Calu3 (cell line): Measurements from ENCODE around the gene HEG1. TPM values are rescaled to one million over a fixed set of nuclear protein-coding genes. Genes with fewer than 3 reads are reported as not detected.

Source experiments
- BruUV-seq: library from RNA; stranded (reverse); fragments of 400-500 nt; replicated peaks from 2 replicates; lab custom pipeline; 2021; lab: Mats Ljungman, UMichigan
- CTCF ChIA-PET: fragments of 300-600 bp; sonication (Branson Sonifier 250); formaldehyde crosslinking; loops from one replicate; lab custom pipeline; 2022; ENCODE audit warnings: antibody characterized with exemption; lab: Charles Lee
- DNase-seq: peaks from one replicate; pipeline ENCODE4 v3.0.0; 2022
- H3K27ac Mint-ChIP-seq: one replicate; pipeline ENCODE4 v1.8.0; 2022; ENCODE audit warnings: mixed read lengths; ENCODE audit not compliant: unreplicated experiment
- H3K27me3 Mint-ChIP-seq: one replicate; pipeline ENCODE4 v1.8.0; 2022; ENCODE audit warnings: mixed read lengths; ENCODE audit not compliant: unreplicated experiment
- H3K36me3 Mint-ChIP-seq: one replicate; pipeline ENCODE4 v1.8.0; 2022; ENCODE audit warnings: mild to moderate bottlenecking, moderate library complexity, mixed read lengths; ENCODE audit not compliant: insufficient read depth, unreplicated experiment
- H3K4me1 Mint-ChIP-seq: one replicate; pipeline ENCODE4 v1.8.0; 2022; ENCODE audit warnings: mild to moderate bottlenecking, low read depth, mixed read lengths; ENCODE audit not compliant: unreplicated experiment
- H3K4me3 Mint-ChIP-seq: one replicate; pipeline ENCODE4 v1.8.0; 2022; ENCODE audit warnings: mild to moderate bottlenecking, low read depth, moderate library complexity, mixed read lengths; ENCODE audit not compliant: unreplicated experiment
- H3K9me3 Mint-ChIP-seq: one replicate; pipeline ENCODE4 v1.8.0; 2022; ENCODE audit warnings: low read depth, mixed read lengths; ENCODE audit not compliant: unreplicated experiment
- CTCF ChIP-seq: fragments of 200-600 bp; IDR thresholded peaks from one replicate; pipeline ENCODE4 v1.8.0; 2022; ENCODE audit warnings: antibody characterized with exemption; ENCODE audit not compliant: unreplicated experiment
- intact Hi-C: fragments of 100-400 bp; cut with micrococcal nuclease; formaldehyde crosslinking; loops from one replicate; pipeline ENCODE4 v1.10.0; 2022; ENCODE audit not compliant: unreplicated experiment
- total RNA-seq: library from RNA; stranded (reverse); gene quantifications from 2 replicates; pipeline ENCODE4 v1.2.3, GENCODE V29; 2022

The HEG1 gene
- total RNA-seq, 1 experiment from 2014 or later, result 0.97 TPM

DNA sequence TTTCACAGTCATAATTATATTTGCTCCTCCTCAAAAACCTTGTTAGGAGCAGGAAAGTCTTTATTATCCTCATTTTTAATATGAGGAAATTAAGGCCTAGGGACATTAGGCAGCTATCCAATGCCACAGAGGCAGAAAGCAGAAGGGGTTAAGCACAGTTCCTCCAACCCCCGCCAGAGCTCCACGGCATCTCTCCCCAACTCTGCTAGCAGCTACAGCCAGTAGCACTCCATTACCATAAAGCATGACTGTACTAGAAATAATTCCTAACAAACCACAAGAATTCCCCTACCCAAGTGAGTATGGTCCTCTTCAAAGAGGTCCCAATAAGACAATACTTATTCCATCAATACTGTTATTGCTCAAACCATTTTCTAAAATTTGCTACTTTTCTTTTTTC is 9.8 kb downstream of the HEG1 start:
- no peak overlapping the region for H3K4me3 Mint-ChIP-seq

DNA sequence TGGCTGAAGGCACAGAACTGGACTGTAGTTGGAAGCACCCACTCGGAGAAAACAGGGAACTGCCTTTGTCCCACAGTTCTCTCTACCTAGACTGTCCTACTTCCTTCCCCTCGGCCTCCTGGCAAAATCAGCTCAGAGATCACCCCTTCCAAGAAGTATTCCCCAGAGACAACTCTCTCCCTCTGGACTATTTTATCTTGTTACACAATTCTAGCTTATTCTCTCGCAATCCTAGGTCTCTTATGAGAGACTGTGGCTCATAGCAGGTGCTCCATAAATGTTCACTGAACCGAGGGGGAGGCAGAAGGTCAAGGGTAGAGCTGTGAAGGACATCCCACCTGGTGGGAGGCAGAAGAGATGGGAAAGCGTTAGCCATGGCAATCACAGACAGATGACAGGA is 10.6 kb downstream of the HEG1 start:
- intact Hi-C loops, result no loop called here
- H3K4me3 Mint-ChIP-seq, result no peak overlapping the region
- TF ChIP-seq CTCF, result no peak
- CTCF ChIA-PET, result no interaction called here
- BruUV-seq, result no TSS peak
- no peak overlapping the region for H3K27ac Mint-ChIP-seq
- no peaks in the 10 kb centered on the region for H3K9me3 Mint-ChIP-seq
- H3K27me3 Mint-ChIP-seq, result peaks cover 47% of the 10 kb centered on the region
- no peak for DNase-seq
- no peaks in the 10 kb centered on the region for H3K36me3 Mint-ChIP-seq
- no peaks in the 10 kb centered on the region for H3K4me1 Mint-ChIP-seq

More for the DNA sequence above, 9.8 kb downstream of the HEG1 start:
- Mint-ChIP-seq H3K27ac (no peak overlapping the region), H3K27me3 (peaks cover 47% of the 10 kb centered on the region), H3K9me3 (no peaks in the 10 kb centered on the region), H3K4me1 (no peaks in the 10 kb centered on the region), H3K36me3 (no peaks in the 10 kb centered on the region)
- no TSS peak for BruUV-seq
- CTCF ChIA-PET, result interaction anchor here (1.1 kb wide), 1 partner anchor 40 kb away, joined by 3 read pairs; no protein-coding TSS in a partner anchor
- TF ChIP-seq CTCF, result no peak
- intact Hi-C loops, result no loop called here
- DNase-seq, result no peak

DNA sequence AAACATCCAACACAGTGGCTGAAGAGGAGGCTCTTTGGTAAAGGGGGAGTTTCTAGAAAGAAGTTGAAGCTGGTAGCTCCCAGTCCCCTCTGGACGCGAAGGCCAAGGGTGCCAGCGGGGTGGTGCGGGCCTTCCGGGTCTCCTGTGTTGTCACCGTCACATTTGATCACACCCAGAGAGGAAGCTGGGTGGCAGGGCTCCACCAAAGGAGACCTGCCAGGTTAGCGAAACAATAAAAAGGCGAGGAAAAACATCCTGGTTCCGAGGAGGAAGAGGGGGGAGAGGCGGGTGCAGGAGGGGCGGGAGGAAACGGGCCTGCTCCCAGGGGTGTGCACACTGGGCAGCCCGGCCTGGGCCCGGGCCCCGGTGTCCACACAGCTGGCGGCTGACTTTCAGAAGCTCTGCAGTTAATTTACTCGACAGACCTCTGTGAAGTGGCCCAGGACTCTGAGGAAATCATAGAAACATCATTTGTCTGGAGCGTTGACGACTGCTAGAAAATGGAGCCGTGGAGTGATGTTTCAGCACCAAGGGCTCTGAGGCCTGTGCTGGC is 12.1 kb downstream of the HEG1 start:
- intact Hi-C loops, result no loop called here
- H3K9me3 Mint-ChIP-seq, result no peaks in the 10 kb centered on the region
- TF ChIP-seq CTCF, result no peak
- H3K4me1 Mint-ChIP-seq, result no peaks in the 10 kb centered on the region
- H3K27me3 Mint-ChIP-seq, result peaks cover 47% of the 10 kb centered on the region
- DNase-seq, result no peak
- no peak overlapping the region for H3K4me3 Mint-ChIP-seq
- no peak overlapping the region for H3K27ac Mint-ChIP-seq
- H3K36me3 Mint-ChIP-seq, result no peaks in the 10 kb centered on the region
- CTCF ChIA-PET, result interaction anchor here (0.7 kb wide), 1 partner anchor 1059 kb away, joined by 3 read pairs; no protein-coding TSS in a partner anchor
- BruUV-seq, result no TSS peak

DNA sequence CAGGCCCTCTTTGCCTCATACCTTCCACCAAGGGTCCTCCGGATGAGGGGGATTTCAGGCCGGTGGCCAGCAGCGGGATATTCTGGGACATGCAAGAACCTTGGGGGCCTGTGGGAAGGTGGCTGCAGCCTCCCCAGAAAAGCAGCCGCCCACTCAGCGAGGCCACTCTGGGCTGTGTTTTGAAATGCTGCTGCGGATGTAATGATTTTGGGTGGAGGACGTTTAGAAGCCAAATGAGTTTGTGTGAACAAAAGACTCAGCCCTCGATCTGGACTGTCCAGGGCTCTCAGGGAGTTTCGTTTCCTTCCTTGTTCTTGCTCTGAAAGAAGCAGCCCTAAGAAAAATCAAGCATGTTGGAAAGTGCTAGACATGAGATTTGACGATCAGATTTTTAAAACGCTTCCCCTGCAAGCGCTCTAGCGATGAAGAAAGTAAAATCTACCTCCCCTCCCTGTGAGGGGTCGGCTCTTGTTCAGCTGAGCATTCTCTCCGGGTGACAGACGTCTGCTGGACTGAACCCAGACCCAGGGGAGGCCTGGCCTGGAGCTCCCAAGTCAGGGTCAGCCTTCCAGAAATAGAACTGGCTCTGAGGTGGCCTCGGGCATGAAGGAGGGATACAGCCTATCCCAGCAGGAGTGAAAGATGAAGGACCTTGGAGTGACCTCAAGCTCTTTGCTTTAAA is 12.9 kb downstream of the HEG1 start:
- no TSS peak for BruUV-seq
- no peak for TF ChIP-seq CTCF
- peaks cover 47% of the 10 kb centered on the region for H3K27me3 Mint-ChIP-seq
- H3K9me3 Mint-ChIP-seq, result no peaks in the 10 kb centered on the region
- no peak overlapping the region for H3K4me3 Mint-ChIP-seq
- no peak for DNase-seq
- CTCF ChIA-PET, result interaction anchor here (0.6 to 0.7 kb wide), 2 partner anchors 20 to 1060 kb away, joined by 3 read pairs; no protein-coding TSS in a partner anchor
- H3K27ac Mint-ChIP-seq, result no peak overlapping the region
- H3K36me3 Mint-ChIP-seq, result no peaks in the 10 kb centered on the region
- no peaks in the 10 kb centered on the region for H3K4me1 Mint-ChIP-seq
- intact Hi-C loops, result no loop called here
